GF-D8 (cell line): ENCODE measurements around the gene KCNK10.

Experiments used
- DNase-seq: peaks from one replicate; lab custom pipeline; 2025; lab: John Stamatoyannopoulos, UW

Gene KCNK10

GRCh38 chr14:88323086-88323522, at the start of gene KCNK10:
Gene KCNK10, minus strand, starts transcription at chr14:88323269. Its CDS starts 471 bp downstream, at chr14:88322798.
- no peak for DNase-seq

DNA sequence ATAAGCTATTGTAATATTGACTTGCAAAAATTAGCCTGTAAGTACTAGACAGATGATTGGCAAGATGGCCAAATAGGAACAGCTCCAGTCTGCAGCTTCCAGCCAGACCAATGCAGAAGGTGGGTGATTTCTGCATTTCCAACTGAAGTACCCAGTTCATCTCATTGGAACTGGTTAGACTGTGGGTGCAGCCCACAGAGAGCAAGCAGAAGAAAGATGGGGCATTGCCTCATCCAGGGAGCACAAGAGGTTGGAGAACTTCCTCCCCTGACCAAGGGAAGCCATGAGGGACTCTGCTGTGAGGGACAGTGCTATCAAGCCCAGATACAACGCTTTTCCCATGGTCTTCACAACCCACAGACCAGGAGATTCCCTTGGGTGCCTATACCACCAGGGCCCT, 46.4 kb upstream of the KCNK10 start:
- DNase-seq = no peak

DNA sequence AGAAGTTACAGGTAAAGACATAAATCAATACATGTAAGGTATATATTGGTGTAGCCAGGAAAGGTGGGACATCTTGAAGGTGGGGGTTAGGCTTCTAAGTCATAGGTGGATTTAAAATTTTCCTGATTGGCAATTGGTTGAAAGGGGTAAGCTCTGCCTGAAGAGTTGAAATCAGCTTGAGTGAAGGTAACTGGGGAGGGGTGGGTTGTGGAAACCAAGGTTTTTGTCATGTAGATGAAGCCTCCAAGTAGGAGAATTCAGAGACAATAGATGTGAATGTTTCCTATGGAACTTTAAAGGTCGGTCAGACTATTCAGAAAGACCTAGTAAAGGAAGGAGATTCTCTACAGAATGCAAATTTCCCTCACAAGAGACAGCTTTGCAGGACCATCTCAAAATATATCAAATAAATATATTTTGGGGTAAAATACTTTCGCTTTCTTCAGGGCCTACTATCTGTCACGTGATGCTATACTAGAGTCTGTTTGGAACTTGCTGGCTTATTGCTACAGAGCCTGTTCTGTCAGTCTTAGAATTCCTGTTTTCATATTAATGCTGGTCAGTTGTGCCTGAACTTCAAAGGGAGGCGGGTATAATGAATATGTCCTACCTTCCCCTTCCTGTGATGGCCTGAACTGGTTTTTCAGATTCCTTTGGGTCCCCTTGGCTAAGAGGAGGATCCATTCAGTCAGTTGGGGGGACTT, 41.8 kb upstream of the KCNK10 start:
- no peak for DNase-seq

- no peak for DNase-seq
These were observed 40.6 kb upstream of the KCNK10 start for GRCh38 chr14:88363644-88364043.

GRCh38 chr14:88359500-88359899, 36.4 kb upstream of the KCNK10 start:
- no peak for DNase-seq

DNA sequence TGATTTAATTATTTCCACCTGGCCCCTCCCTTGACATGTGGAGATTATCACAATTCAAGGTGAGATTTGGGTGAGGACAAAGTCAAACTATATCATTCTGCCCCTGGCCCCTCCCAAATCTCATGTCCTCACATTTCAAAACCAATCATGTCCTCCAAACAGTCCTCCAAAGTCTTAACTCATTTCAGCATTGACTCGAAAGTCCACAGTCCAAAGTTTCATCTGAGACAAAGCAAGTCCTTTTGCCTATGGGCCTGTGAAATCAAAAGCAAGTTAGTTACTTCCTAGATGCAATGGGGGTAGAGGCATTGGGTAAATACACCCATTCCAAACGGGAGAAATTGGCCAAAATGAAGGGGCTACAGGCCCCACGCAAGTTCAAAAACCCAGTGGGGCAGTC, 31.3 kb upstream of the KCNK10 start:
- DNase-seq = no peak

- DNase-seq = no peak
These were observed 29.6 kb upstream of the KCNK10 start for GRCh38 chr14:88352698-88353097.

DNA sequence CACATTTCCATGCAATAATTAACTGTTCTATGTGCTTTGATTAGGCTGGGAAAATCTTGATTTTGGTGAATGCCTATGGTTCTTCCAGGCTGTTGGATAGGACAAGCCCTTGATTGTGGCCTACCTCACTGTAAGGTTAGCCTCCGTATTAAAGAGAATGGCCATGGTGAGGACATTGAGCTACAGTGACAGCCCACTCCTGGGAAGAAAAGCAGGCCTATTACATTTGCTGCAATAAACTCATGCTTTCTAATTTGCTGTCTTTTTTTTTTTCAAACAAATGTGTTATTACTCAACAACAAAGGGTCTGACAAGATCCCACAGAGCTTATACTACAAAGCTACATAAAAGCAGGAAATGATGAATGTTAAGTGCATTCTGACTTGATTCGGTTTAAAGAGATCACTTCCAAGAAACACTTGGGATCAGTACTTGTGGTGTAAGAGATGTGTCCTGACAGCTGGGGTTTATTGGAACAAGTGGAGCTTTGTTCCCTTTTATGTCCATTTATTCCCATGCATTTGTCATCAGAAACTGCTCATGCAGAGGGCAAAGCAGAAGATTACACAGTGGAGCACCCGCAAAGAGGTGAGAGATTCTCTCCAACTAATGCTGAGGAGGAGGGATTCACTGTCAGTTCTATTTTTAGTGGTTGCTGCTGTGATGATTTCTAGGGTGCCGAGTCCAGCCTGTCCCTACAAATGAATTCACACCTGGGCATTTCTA, 29.1 kb upstream of the KCNK10 start:
- DNase-seq = no peak

DNA sequence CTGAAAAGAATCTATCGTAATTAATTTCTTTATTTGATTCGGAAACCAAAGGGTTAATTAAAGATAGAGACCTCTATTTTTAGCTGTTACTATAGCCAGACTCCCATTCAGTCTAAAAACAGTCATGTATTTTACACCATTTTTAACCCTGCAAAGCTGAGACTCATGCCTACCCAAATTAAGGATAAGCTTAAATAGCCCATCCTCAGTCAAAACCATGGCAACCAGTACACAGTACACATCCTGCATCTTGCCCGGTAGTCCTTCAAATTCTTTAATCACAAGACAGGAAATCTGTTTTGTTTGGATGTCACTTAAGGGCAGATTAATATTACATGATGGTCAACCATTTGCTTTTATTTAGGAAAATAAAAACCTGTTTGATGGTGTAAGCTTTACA, 25.5 kb upstream of the KCNK10 start:
- no peak for DNase-seq

GRCh38 chr14:88346048-88346639, 23.1 kb upstream of the KCNK10 start:
- no peak for DNase-seq

- no peak for DNase-seq
These were observed 19.9 kb upstream of the KCNK10 start for GRCh38 chr14:88342980-88343379.

GRCh38 chr14:88340357-88340756, 17.3 kb upstream of the KCNK10 start:
- no peak for DNase-seq

- DNase-seq = no peak
These were observed 10.0 kb upstream of the KCNK10 start for GRCh38 chr14:88333036-88333435.

- DNase-seq = no peak
These were observed 4.4 kb upstream of the KCNK10 start for GRCh38 chr14:88327497-88327896.

GRCh38 chr14:88326352-88327103, 3.5 kb upstream of the KCNK10 start:
- DNase-seq = no peak

- DNase-seq = no peak
These were observed 2.8 kb upstream of the KCNK10 start for GRCh38 chr14:88325883-88326282.

- no peak for DNase-seq
These were observed 1.9 kb upstream of the KCNK10 start for GRCh38 chr14:88324930-88325329.

DNA sequence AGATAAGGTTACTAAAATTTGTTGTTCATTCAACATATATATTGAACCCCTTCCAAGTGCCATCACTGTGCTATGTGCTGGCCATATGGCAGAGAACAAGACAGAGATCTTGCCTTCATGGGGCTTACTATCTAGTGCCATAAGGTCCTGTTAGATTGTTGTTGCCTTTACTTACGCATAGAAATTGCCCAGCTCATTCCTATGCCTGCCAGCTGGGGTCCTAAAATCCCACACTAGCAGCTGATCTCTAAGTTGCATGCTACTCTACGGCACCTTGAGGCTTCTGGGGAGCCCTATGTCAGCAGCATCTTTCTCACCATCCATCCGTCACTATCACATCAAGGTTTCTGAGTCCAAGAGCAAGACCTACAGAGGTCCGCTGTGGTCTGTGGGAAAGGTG, 1.4 kb upstream of the KCNK10 start:
- DNase-seq = no peak

DNA sequence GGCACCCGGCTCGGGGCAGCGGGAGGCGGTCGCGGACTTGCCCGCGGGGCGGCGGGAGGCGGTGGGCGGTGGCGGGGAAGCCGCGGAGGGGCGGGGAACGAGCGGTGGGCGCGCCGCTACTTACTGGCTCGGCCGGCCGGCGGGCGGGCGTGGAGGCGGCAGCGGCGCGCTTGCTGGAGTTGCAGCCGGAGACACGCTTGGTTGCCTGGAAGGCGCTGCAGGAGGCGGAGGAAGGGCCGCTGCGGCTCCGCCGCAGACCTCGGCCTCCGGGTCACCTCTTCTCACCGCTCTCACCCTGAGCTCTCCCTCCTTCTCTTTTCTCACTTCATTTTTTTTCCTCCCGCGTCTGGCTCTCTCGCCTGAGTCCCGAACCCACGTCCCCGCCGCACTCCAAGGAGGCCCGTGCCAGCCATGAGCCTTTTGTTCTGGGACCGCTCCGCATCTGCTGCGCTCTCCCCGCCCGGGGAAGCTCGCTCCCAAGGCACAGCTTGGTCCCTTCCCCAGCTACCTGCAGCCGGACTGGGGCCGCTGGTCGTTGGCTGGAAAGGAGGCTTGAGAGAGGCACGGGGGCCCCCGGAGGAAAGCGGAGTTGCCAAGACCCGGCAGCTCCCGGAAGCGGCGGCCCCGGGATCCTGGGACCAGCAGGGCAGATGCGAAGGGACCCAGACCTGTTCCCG, 592 bp upstream of the KCNK10 start:
- DNase-seq = no peak

DNA sequence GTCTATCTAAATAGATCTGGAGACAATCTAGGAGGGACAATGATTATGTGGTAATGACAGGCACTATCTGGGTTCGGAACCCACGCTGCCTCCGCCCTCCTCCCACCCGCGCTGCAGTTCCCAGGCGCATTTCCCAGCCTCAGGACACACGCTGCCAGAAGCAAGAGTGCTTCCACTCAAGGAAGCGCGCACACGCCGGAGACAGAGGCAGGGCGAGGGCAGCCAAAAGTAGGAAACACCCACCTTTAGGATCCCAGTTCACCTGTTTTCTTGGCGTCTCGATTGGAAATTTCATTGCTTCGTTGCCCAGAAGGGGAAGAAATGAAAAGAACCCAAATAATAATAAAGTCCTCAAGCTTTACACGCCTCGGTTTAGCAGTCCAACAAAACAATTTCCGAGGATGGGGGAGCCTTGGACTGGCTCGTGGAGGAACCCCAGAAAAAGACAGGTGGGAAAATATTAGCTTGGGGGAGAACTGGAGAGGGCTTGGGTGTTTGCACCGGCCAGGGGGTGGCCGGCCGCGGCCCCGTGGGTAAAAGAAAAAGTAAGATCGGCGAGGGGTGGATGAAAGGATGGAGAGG, 474 bp downstream of the KCNK10 start:
- DNase-seq = no peak

DNA sequence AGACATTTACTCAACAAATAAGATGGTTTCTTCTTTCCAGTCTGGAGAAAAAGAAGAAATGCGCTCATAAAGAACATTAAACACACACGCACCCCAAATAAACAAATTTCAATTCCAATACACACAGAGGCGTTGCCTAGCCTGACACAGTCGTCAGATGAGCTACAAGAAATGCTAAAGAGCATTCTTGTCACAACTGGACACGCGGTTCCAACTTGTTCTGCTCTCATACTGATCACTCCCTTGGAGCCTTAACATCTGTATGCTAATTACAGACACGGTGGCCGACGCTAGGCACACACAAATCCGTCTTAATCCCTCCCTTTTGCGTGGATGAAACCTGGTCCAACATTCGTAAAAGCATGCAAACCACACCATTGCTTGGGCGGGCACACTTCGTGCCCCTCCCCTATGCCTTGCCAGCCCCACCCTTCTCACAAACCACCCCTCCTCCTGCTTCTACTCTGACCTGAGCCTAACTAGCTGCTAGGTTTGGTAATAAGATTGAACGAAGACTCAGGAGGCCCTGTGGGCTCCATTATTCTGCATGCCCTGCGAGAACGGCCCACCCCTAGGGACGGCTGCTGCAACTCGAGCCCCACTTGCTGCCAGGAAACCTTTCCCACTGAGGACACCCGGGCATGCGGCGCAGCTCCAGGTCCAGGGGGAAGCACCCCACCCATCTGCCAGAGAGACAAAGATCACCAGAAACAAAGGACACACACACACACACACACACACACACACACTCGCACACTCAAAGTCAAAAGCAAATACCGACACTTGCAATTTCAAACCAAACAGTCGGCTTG, 1.2 kb downstream of the KCNK10 start:
- DNase-seq = no peak
